Measurements from ENCODE around the gene KIF7.
"Not testable (repeated sequence)": the region's sequence is repeated elsewhere in the genome, so short reads cannot be mapped to it uniquely, and the experiment has no call there.

The KIF7 gene, protein sequence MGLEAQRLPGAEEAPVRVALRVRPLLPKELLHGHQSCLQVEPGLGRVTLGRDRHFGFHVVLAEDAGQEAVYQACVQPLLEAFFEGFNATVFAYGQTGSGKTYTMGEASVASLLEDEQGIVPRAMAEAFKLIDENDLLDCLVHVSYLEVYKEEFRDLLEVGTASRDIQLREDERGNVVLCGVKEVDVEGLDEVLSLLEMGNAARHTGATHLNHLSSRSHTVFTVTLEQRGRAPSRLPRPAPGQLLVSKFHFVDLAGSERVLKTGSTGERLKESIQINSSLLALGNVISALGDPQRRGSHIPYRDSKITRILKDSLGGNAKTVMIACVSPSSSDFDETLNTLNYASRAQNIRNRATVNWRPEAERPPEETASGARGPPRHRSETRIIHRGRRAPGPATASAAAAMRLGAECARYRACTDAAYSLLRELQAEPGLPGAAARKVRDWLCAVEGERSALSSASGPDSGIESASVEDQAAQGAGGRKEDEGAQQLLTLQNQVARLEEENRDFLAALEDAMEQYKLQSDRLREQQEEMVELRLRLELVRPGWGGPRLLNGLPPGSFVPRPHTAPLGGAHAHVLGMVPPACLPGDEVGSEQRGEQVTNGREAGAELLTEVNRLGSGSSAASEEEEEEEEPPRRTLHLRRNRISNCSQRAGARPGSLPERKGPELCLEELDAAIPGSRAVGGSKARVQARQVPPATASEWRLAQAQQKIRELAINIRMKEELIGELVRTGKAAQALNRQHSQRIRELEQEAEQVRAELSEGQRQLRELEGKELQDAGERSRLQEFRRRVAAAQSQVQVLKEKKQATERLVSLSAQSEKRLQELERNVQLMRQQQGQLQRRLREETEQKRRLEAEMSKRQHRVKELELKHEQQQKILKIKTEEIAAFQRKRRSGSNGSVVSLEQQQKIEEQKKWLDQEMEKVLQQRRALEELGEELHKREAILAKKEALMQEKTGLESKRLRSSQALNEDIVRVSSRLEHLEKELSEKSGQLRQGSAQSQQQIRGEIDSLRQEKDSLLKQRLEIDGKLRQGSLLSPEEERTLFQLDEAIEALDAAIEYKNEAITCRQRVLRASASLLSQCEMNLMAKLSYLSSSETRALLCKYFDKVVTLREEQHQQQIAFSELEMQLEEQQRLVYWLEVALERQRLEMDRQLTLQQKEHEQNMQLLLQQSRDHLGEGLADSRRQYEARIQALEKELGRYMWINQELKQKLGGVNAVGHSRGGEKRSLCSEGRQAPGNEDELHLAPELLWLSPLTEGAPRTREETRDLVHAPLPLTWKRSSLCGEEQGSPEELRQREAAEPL (N-terminal part only)

DNA sequence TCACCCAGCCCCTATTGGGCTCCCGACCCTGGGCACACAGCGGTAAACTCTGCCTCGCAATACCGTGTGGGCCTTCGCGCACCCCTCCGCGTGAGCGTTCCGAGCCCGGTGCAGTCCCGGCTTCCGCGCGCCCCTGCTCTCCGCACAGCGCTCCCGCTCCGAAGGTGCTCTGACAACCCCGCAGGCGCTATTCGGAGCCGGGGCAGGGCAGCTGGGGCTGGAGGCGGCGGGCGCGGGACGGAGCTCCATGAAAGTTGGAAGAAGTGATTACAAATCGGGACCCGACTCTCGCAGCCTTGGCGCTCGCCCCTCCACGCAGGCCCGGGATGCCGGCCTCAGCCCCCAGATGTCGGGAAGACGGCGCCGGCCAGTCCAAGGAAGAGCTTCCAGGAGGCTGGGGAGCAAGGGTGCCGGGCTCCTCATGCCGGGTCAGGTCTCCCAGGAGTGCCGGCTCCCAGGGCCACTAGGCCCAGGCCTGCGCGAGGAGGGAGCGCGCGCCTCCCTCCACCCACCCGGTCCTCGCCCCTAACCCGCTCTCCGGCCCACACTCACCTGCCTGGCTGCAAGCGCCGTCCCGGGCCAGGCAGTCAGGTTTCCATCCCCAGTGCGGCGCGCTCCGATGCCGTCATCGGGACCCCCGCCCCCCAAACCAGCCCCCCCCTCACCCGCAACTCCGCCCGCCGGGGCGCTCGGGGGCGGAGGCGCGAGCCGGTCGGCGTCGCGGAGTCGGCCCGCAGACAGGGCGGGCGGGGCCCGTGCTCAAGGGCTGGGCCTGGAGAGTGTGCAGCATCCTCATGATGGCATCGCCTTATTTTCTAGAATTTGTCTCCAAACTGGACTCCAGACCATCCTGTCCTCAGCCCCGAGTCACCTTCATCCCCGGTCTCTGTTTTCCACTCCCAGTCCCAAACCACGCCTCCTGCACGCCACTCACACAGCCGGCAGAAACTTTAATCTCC is at the start of gene KIF7:
TSS of gene KIF7 (minus strand) at position 621 of the 959 bp plus-strand sequence. CDS start 2,537 bp downstream, outside the sequence.
- Histone ChIP-seq H3K36me3 (ENCODE audit: control insufficient read depth in 1 of 2, insufficient read depth in 2 of 2, low read length in 2 of 2) (no peaks in the 10 kb centered on the region), H3K9ac (ENCODE audit: low read depth in 1 of 2, low read length in 2 of 2) (peak within 1 kb of the TSS in 1 of 2 donors; percentile 32), H3K4me1 (ENCODE audit: control insufficient read depth in 1 of 2, insufficient read depth in 2 of 2, low read length in 2 of 2) (peaks cover 0 to 7% of the 10 kb centered on the region in 2 donors), H3K4me3 (ENCODE audit: low read depth in 1 of 2, low read length in 2 of 2) (peak within 1 kb of the TSS; percentile 61 to 66), H3K9me3 (ENCODE audit: control insufficient read depth in 1 of 2, low read length in 2 of 2) (no peaks in the 10 kb centered on the region), H3K27ac (ENCODE audit: low read depth, low read length) (no peak within 1 kb of the TSS), H3K27me3 (ENCODE audit: control insufficient read depth in 1 of 2, insufficient read depth in 2 of 2, low read length in 2 of 2) (peaks cover 11 to 25% of the 10 kb centered on the region in 2 donors)

DNA sequence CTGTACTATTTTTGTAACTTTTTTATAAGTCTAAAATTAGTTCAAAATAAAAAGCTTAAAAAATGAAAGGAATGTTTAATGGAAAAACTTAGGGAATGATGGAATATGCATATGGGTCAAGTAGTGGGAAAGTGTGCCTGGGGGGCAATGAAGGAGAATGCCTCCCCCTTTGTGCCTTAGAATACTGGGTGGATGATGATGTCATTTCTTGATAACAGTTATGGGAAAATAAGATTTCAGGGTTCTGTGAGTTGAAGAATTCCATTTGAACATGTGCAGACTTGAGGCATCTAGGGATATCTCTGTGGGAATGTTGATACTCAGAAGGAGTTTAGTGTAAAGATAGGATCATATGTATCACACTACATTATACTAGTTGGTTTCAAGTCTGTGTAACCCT is 49.1 kb upstream of the KIF7 start:
- Histone ChIP-seq H3K4me1 (ENCODE audit: control insufficient read depth in 1 of 2, insufficient read depth in 2 of 2, low read length in 2 of 2) (no peaks in the 10 kb centered on the region), H3K9me3 (ENCODE audit: control insufficient read depth in 1 of 2, low read length in 2 of 2) (no peaks in the 10 kb centered on the region), H3K9ac (ENCODE audit: low read depth in 1 of 2, low read length in 2 of 2) (no peak overlapping the region), H3K4me3 (ENCODE audit: low read depth in 1 of 2, low read length in 2 of 2) (no peak overlapping the region), H3K27ac (ENCODE audit: low read depth, low read length) (no peak overlapping the region), H3K36me3 (ENCODE audit: control insufficient read depth in 1 of 2, insufficient read depth in 2 of 2, low read length in 2 of 2) (no peaks in the 10 kb centered on the region), H3K27me3 (ENCODE audit: control insufficient read depth in 1 of 2, insufficient read depth in 2 of 2, low read length in 2 of 2) (no peaks in the 10 kb centered on the region)

DNA sequence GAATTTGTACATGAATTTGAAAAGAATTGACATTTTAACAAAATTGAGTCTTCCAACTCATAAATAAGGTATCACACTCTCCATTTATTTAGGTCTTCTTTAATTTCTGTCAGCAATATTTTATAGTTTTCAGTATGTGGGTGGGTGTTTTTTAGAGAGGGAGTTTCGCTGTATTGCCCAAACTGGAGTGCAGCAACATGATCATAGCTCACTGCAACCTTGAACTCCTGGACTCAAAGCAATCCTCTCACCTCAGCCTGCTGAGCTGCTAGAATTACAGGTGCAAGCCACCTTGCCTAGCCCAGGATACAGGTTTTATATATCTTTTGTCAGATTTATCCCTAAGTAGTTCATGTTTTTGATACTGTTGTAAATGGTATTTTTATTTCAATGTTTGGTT is 39.9 kb upstream of the KIF7 start:
- Histone ChIP-seq H3K4me1 (ENCODE audit: control insufficient read depth in 1 of 2, insufficient read depth in 2 of 2, low read length in 2 of 2) (peaks cover 0 to 4% of the 10 kb centered on the region in 2 donors), H3K27ac (ENCODE audit: low read depth, low read length) (no peak overlapping the region), H3K9ac (ENCODE audit: low read depth in 1 of 2, low read length in 2 of 2) (no peak overlapping the region), H3K9me3 (ENCODE audit: control insufficient read depth in 1 of 2, low read length in 2 of 2) (no peaks in the 10 kb centered on the region), H3K27me3 (ENCODE audit: control insufficient read depth in 1 of 2, insufficient read depth in 2 of 2, low read length in 2 of 2) (no peaks in the 10 kb centered on the region), H3K36me3 (ENCODE audit: control insufficient read depth in 1 of 2, insufficient read depth in 2 of 2, low read length in 2 of 2) (no peaks in the 10 kb centered on the region), H3K4me3 (ENCODE audit: low read depth in 1 of 2, low read length in 2 of 2) (no peak overlapping the region)

DNA sequence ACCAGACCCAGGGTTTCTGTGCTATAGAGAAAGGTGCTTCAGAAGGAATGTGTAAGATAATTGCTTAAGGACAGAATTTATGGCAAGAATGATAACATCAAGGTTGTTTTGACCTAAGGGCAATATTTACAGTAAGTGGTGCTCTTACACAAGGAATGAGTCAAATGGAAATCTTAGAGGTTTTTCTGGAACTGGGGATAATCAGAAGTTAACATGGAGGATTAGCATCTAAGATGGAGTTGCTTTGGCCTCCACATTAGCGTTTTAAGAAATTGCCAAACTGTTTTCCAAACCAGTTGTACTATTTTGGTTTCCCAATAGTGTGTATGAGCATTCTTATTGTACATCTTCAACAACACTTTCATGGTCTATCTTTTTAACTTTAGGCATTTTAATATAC is 38.4 kb upstream of the KIF7 start:
- no peaks in the 10 kb centered on the region for H3K36me3 ChIP-seq (ENCODE audit: control insufficient read depth in 1 of 2, insufficient read depth in 2 of 2, low read length in 2 of 2)
- no peak overlapping the region for H3K9ac ChIP-seq (ENCODE audit: low read depth in 1 of 2, low read length in 2 of 2)
- no peaks in the 10 kb centered on the region for H3K27me3 ChIP-seq (ENCODE audit: control insufficient read depth in 1 of 2, insufficient read depth in 2 of 2, low read length in 2 of 2)
- no peak overlapping the region for H3K27ac ChIP-seq (ENCODE audit: low read depth, low read length)
- H3K4me1 ChIP-seq (ENCODE audit: control insufficient read depth in 1 of 2, insufficient read depth in 2 of 2, low read length in 2 of 2), result peaks cover 0 to 8% of the 10 kb centered on the region in 2 donors
- H3K4me3 ChIP-seq (ENCODE audit: low read depth in 1 of 2, low read length in 2 of 2), result no peak overlapping the region
- no peaks in the 10 kb centered on the region for H3K9me3 ChIP-seq (ENCODE audit: control insufficient read depth in 1 of 2, low read length in 2 of 2)

DNA sequence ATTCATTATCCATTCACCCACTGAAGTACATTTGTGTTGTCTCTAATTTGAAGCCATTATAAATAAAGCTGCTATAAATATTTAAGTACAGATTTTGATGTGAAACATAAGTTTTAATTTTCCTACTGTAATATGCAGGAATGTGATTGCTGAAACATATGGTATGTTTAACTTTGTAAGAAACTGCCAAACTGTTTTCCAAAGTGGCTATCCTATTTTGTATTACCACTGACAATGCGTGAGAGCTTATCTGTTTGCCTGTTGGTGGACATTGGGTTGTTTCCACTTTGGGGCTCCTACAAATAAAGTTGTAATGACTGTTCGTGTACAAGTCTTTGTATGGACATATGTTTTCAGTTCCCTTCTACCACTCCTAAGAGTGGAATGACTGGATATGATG is 37.8 kb upstream of the KIF7 start:
- Histone ChIP-seq H3K9me3 (ENCODE audit: control insufficient read depth in 1 of 2, low read length in 2 of 2) (no peaks in the 10 kb centered on the region), H3K36me3 (ENCODE audit: control insufficient read depth in 1 of 2, insufficient read depth in 2 of 2, low read length in 2 of 2) (no peaks in the 10 kb centered on the region), H3K4me3 (ENCODE audit: low read depth in 1 of 2, low read length in 2 of 2) (no peak overlapping the region), H3K27ac (ENCODE audit: low read depth, low read length) (no peak overlapping the region), H3K9ac (ENCODE audit: low read depth in 1 of 2, low read length in 2 of 2) (no peak overlapping the region), H3K27me3 (ENCODE audit: control insufficient read depth in 1 of 2, insufficient read depth in 2 of 2, low read length in 2 of 2) (no peaks in the 10 kb centered on the region), H3K4me1 (ENCODE audit: control insufficient read depth in 1 of 2, insufficient read depth in 2 of 2, low read length in 2 of 2) (peaks cover 0 to 8% of the 10 kb centered on the region in 2 donors)

DNA sequence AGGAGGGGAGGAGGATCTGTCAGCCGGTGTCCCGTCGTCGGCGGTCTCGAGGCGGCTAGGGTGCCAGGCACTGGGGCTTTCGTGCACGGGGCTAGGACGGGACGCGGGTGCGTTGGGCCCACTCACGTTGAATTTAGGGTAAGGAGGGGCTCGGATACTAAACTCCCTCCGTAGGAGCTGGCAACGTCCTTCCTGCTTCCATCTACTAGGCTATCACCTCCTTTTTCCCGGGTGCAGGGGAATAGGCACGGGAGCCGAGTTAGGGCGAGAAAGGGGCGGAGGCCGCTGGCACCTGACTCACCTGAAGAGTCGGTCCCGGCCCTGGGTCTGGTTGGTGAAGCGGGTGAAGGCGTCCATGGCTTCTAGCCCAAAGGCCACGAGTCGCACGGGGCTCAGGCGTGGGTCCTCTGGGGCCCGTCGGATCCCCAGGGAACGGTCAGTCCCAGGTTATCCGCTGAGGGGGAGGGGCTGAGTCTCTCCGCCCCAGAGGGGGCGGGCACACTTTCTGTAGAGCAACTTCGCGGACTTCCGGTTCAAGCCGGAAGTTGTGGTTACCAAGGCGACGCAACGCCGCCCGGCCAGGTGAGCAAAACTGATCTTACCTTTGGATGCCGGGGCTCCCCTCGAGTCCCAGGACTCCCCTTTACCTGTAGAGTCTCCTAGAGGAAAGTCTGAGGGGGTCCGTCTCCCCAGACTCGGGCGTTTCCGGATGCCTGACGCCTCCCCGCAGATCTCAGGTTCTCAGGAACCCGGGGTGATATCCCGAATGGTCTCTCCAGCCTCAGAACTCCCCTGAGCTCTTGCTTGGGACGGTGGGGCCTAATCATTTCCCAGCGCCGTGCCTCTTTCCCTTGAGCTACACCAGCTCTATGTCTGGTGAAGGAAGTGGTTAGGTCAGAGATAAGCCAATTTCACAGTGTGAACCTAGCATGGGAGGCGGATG is 35.3 kb upstream of the KIF7 start, which contains the start of the genes PEX11A and WDR93:
TSS of gene PEX11A (minus strand) at position 479 of the 943 bp plus-strand sequence. CDS start at position 357, 122 bp downstream.
TSS of gene WDR93 (plus strand) at position 536 of the 943 bp plus-strand sequence. CDS start 10,936 bp downstream, outside the sequence.
- H3K4me1 ChIP-seq (ENCODE audit: control insufficient read depth in 1 of 2, insufficient read depth in 2 of 2, low read length in 2 of 2), result peaks cover 3 to 8% of the 10 kb centered on the region in 2 donors
- H3K27ac ChIP-seq (ENCODE audit: low read depth, low read length), result peak within 1 kb of the TSS; percentile 31
- peak within 1 kb of the TSS; percentile 92 to 97 for H3K4me3 ChIP-seq (ENCODE audit: low read depth in 1 of 2, low read length in 2 of 2)
- H3K27me3 ChIP-seq (ENCODE audit: control insufficient read depth in 1 of 2, insufficient read depth in 2 of 2, low read length in 2 of 2), result no peaks in the 10 kb centered on the region
- peaks cover 0 to 5% of the 10 kb centered on the region in 2 donors for H3K36me3 ChIP-seq (ENCODE audit: control insufficient read depth in 1 of 2, insufficient read depth in 2 of 2, low read length in 2 of 2)
- H3K9ac ChIP-seq (ENCODE audit: low read depth in 1 of 2, low read length in 2 of 2), result peak within 1 kb of the TSS; percentile 88 to 89
- no peaks in the 10 kb centered on the region for H3K9me3 ChIP-seq (ENCODE audit: control insufficient read depth in 1 of 2, low read length in 2 of 2)

DNA sequence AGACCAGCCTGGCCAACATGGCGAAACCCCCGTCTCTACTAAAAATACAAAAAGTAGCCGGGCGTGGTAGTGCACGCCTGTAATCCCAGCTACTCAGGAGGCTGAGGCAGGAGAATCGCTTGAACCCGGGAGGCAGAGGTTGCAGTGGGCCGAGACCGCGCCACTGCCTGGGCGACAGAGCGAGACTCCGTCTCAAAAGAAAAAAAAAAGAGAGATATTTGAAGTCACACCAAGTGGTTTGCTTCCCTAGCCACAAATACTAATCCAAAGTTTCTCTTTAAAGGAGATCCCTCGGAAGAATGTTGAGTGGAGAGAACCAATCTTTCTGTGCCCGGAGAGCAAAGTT is 34.6 kb upstream of the KIF7 start:
- not testable (repeated sequence) for H3K27me3 ChIP-seq (ENCODE audit: control insufficient read depth in 1 of 2, insufficient read depth in 2 of 2, low read length in 2 of 2); H3K36me3 ChIP-seq (ENCODE audit: control insufficient read depth in 1 of 2, insufficient read depth in 2 of 2, low read length in 2 of 2); H3K9me3 ChIP-seq (ENCODE audit: control insufficient read depth in 1 of 2, low read length in 2 of 2); H3K27ac ChIP-seq (ENCODE audit: low read depth, low read length); H3K4me1 ChIP-seq (ENCODE audit: control insufficient read depth in 1 of 2, insufficient read depth in 2 of 2, low read length in 2 of 2)
- Histone ChIP-seq H3K9ac (ENCODE audit: low read depth in 1 of 2, low read length in 2 of 2) (peak overlapping the region; percentile 88 to 89), H3K4me3 (ENCODE audit: low read depth in 1 of 2, low read length in 2 of 2) (peak overlapping the region; percentile 92 to 97)

DNA sequence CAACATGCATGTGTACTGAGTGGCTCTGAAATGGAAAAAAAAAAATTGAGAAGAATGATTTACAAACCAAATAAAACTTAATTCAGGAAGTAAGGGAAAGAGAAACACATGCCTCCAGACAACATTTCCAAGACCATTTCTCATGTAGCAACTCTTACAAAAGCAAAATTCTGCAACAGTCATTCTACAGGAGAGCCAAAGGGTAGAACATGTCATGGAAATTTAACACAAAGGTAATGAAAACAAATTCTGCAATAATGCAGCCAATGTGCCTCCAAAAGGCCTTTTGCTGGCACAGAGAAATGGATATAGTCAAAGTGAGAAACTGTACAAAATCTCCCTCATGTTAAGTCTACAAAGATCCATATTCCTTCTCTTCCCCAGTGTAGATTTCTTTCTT is 31.3 kb upstream of the KIF7 start:
- no peaks in the 10 kb centered on the region for H3K9me3 ChIP-seq (ENCODE audit: control insufficient read depth in 1 of 2, low read length in 2 of 2)
- no peak overlapping the region for H3K27ac ChIP-seq (ENCODE audit: low read depth, low read length)
- no peak overlapping the region for H3K9ac ChIP-seq (ENCODE audit: low read depth in 1 of 2, low read length in 2 of 2)
- peaks cover 15% of the 10 kb centered on the region in 2 donors for H3K36me3 ChIP-seq (ENCODE audit: control insufficient read depth in 1 of 2, insufficient read depth in 2 of 2, low read length in 2 of 2)
- peaks cover 3 to 11% of the 10 kb centered on the region in 2 donors for H3K4me1 ChIP-seq (ENCODE audit: control insufficient read depth in 1 of 2, insufficient read depth in 2 of 2, low read length in 2 of 2)
- H3K4me3 ChIP-seq (ENCODE audit: low read depth in 1 of 2, low read length in 2 of 2), result no peak overlapping the region
- H3K27me3 ChIP-seq (ENCODE audit: control insufficient read depth in 1 of 2, insufficient read depth in 2 of 2, low read length in 2 of 2), result no peaks in the 10 kb centered on the region
